Nephron (organoid): ENCODE measurements around the gene SCAPER.

Experiments
- H3K27ac Mint-ChIP-seq, 3 experiments: 2 replicates each; pipeline ENCODE4 v1.8.0; 2020; ENCODE audit warnings: mixed read lengths in 3 of 3, mild to moderate bottlenecking in 2 of 3, moderate library complexity in 1 of 3
- H3K27me3 Mint-ChIP-seq: 2 replicates; pipeline ENCODE4 v1.8.0; 2021; ENCODE audit warnings: low read depth, mild to moderate bottlenecking, moderate library complexity, mixed read lengths
- H3K36me3 Mint-ChIP-seq: 2 replicates; pipeline ENCODE4 v1.8.0; 2020; ENCODE audit warnings: low read depth, mixed read lengths
- H3K4me1 Mint-ChIP-seq: 2 replicates; pipeline ENCODE4 v1.8.0; 2020; ENCODE audit warnings: mixed read lengths
- H3K4me3 Mint-ChIP-seq, 3 experiments: 2 replicates each; pipeline ENCODE4 v1.8.0; 2020; ENCODE audit warnings: mild to moderate bottlenecking in 3 of 3, mixed read lengths in 3 of 3, moderate library complexity in 2 of 3
- H3K9me3 Mint-ChIP-seq: 2 replicates; pipeline ENCODE4 v1.8.0; 2020; ENCODE audit warnings: mixed read lengths
- TF ChIP-seq, protein P1 (sequence below), 3 experiments: fragments of 200-600 bp; sonication (generic); IDR thresholded peaks; one replicate each; pipeline ENCODE4 v1.5.0; 2021; ENCODE audit warnings: antibody characterized with exemption in 3 of 3; ENCODE audit not compliant: unreplicated experiment in 3 of 3

The SCAPER gene

DNA sequence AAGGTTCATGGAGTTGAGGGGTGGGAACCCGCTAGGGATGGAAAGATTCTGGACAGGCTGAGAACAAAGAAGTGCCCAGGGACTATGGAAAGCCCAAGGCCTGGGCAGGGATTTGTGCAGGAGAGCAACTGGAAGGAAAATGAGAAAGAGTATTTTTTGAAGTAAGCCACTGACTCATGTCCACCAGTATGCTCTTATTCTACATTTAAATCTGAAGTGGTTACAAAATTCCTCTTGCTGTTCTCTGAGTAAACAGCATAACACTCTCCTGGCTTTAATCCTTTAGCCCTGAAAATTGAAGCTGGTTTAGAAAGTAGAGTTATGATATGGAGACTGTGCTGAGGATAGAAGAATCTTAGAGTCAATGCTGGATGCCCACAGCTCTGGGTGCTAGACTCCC, 403.4 kb downstream of the SCAPER start:
- TF ChIP-seq, protein P1, sequence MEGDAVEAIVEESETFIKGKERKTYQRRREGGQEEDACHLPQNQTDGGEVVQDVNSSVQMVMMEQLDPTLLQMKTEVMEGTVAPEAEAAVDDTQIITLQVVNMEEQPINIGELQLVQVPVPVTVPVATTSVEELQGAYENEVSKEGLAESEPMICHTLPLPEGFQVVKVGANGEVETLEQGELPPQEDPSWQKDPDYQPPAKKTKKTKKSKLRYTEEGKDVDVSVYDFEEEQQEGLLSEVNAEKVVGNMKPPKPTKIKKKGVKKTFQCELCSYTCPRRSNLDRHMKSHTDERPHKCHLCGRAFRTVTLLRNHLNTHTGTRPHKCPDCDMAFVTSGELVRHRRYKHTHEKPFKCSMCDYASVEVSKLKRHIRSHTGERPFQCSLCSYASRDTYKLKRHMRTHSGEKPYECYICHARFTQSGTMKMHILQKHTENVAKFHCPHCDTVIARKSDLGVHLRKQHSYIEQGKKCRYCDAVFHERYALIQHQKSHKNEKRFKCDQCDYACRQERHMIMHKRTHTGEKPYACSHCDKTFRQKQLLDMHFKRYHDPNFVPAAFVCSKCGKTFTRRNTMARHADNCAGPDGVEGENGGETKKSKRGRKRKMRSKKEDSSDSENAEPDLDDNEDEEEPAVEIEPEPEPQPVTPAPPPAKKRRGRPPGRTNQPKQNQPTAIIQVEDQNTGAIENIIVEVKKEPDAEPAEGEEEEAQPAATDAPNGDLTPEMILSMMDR (IDR thresholded peaks at IDR 0.05; ENCODE audit: unreplicated experiment in 3 of 3): no peak
- Mint-ChIP-seq H3K27me3 (no peaks in the 10 kb centered on the region), H3K9me3 (no peaks in the 10 kb centered on the region), H3K27ac (no peak overlapping the region), H3K4me3 (no peak overlapping the region), H3K4me1 (no peaks in the 10 kb centered on the region), H3K36me3 (peaks cover 5% of the 10 kb centered on the region)

DNA sequence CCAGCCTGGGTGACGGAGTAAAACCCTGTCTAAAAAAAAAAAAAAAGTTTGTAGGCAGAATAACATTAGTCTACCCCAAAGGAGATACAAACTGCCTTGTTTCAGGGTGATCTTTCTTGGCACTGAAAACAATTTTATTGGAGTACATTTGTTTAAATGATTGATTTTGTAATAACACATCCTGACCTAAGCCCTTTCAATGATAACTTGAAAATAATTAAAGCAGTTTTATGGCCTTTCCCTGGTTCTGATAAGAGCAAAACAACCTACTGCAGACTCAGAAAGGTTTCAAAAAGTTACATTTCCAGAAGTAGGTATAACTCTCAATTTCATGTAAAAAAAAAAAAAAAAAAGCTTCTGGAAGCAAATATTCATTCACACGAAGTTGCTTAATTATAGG, 404.1 kb downstream of the SCAPER start:
- Mint-ChIP-seq H3K36me3 (peaks cover 5% of the 10 kb centered on the region), H3K27me3 (no peaks in the 10 kb centered on the region), H3K4me3 (no peak overlapping the region), H3K9me3 (no peaks in the 10 kb centered on the region), H3K27ac (no peak overlapping the region), H3K4me1 (no peaks in the 10 kb centered on the region)
- TF ChIP-seq, protein P1 (IDR thresholded peaks at IDR 0.05; ENCODE audit: unreplicated experiment in 3 of 3): no peak

DNA sequence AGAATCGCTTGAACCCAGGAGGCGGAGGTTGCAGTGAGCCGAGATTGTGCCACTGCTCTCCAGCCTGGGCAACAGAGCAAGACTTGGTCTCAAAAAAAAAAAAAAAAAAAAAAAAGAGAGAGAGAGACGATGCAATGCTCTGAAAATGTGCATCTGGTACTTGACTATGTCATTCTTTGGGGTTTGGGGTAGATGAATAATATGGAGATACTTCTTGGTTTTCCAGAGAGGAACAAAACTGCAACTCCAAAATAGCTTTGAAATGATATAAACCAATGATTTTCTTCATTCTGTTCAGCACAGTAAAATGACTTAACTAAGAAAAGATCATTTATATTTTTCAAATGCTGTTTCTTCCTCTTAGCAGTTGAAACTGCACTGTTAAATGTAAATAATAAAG, 409.7 kb downstream of the SCAPER start:
- Mint-ChIP-seq H3K4me1 (no peaks in the 10 kb centered on the region), H3K9me3 (no peaks in the 10 kb centered on the region), H3K4me3 (no peak overlapping the region), H3K27me3 (no peaks in the 10 kb centered on the region), H3K27ac (peak overlapping the region in 1 of 3 experiments; percentile 10), H3K36me3 (peaks cover 5% of the 10 kb centered on the region)
- TF ChIP-seq, protein P1 (IDR thresholded peaks at IDR 0.05; ENCODE audit: unreplicated experiment in 3 of 3): no peak

DNA sequence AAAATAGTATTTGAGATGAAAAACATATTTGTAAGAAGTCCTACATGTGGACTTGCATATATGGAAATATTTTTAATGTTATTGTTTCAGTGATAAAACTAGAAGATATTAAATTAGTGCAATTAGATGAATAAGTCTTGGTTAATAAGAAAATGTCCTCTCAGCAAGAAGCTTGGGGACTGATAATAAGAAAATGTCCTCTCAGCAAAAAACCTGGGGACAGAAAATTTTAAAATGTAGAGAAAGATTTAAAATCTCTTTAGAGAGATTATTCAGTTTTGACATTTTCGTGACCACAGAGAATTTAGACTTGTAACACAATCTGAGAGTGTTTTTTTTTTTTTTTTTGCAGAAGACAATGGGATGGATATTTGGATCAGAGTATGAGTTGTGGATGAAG, 412.6 kb downstream of the SCAPER start:
- Mint-ChIP-seq H3K9me3 (peaks cover 5% of the 10 kb centered on the region), H3K36me3 (peaks cover 9% of the 10 kb centered on the region)
- TF ChIP-seq, protein P1 (IDR thresholded peaks at IDR 0.05; ENCODE audit: unreplicated experiment in 3 of 3): no peak

DNA sequence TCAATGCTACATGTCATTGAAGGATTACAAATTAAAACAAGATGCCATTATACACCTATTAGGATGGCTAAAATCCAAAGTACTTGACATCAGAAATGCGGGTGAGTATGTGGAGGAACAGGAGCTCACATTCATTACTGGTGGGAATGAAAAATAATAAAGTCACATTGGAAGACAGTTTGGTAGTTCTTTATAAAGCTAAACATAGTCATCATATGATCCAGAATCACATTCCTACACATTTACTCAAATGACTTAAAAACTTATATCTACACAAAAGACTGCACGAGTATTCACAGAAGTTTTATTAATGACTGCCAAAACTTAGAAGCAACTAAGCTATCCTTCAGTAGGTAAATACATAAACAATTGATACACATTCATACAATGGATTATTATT, 421.4 kb downstream of the SCAPER start:
- Mint-ChIP-seq H3K9me3 (no peaks in the 10 kb centered on the region), H3K36me3 (no peaks in the 10 kb centered on the region), H3K4me3 (no peak overlapping the region), H3K27me3 (no peaks in the 10 kb centered on the region), H3K4me1 (no peaks in the 10 kb centered on the region), H3K27ac (no peak overlapping the region)
- TF ChIP-seq, protein P1 (IDR thresholded peaks at IDR 0.05; ENCODE audit: unreplicated experiment in 3 of 3): no peak

More for the DNA sequence above, 412.6 kb downstream of the SCAPER start:
- Mint-ChIP-seq H3K4me1 (no peaks in the 10 kb centered on the region), H3K27me3 (no peaks in the 10 kb centered on the region), H3K27ac (no peak overlapping the region), H3K4me3 (no peak overlapping the region)

DNA sequence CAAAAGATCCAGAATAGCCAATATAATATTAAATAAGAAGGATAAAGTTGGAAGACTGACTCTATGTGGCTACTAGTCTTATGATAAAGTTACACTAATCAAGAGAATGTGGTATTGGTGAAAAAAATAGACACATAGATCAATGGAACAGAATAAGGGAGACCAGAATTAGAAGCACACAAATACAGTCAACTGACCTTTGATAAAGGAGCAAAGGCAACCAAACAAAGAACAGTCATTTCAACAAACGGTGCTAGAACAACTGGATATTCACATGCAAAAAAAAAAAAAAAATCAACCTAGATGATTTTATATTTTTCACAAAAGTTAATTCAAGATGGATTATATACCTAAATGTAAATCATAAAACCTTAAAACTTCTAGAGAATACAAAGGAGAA, 422.1 kb downstream of the SCAPER start:
- TF ChIP-seq, protein P1 (IDR thresholded peaks at IDR 0.05; ENCODE audit: unreplicated experiment in 3 of 3): no peak
- Mint-ChIP-seq H3K27ac (no peak overlapping the region), H3K36me3 (no peaks in the 10 kb centered on the region), H3K4me1 (no peaks in the 10 kb centered on the region), H3K4me3 (no peak overlapping the region), H3K27me3 (no peaks in the 10 kb centered on the region), H3K9me3 (no peaks in the 10 kb centered on the region)
